NCI-H510A treated with DMSO at 0.1 percent for 48 hours (cell line): ENCODE results near the gene NUDT16L1.
A peak's percentile ranks its signal among the peaks of the same experiment; 100 is the strongest.
"Not testable (repeated sequence)": the region's sequence is repeated elsewhere in the genome, so short reads cannot be mapped to it uniquely, and the experiment has no call there.

ENCODE experiments used
- DNase-seq: peaks from one replicate; lab custom pipeline; 2025; lab: John Stamatoyannopoulos, UW

NUDT16L1 gene

DNA sequence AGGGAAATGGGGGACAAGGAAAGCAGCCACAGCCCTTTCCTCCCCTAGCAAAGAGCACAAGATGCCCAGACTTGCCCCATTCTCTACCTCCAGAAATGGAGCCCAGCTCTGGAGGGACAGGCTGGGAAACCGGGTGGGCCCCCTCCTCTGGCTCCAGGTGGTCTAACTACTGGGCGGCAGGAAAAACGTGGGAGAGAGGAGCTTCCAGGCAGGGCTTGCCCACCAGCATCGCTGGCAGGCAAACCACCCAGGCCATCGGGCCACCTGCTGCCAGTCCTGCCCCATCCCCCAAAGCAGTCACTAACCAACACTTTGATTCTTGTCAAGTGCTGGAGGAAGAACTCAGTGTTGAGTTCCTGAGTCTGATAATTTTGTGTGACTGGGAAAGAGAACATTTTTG, 25.1 kb downstream of the NUDT16L1 start:
- no peak for DNase-seq

DNA sequence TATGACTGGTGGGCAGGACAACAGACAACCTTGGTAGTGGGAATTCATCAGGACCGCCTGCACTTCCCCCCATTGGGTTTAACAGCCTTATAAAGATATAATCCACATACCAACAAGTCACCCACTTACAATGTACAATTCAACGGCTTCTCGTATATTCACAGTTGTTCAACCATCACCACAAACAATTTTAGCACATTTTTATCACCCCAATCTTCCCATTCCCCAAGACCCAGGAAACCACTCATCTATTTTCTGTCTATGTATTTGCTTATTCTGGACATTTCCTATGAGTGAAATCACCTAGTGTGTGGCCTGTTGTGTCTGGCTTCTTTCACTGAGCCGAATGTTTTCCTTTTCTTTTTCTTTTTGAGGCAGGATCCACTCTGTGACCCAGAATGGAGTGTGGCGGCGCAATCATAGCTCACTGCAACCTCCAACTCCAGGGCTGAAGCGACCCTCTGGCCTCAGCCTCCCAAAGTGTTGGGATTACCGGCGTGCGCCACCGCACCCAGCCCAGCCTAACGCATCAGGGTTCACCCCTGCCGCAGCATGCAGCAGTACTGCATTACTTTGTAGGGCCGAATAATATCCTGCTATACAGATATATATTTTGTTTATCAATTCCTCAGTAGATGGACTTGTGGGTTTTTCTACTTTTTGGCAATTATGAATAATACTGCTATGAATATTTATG, 29.9 kb downstream of the NUDT16L1 start:
- no peak for DNase-seq

DNA sequence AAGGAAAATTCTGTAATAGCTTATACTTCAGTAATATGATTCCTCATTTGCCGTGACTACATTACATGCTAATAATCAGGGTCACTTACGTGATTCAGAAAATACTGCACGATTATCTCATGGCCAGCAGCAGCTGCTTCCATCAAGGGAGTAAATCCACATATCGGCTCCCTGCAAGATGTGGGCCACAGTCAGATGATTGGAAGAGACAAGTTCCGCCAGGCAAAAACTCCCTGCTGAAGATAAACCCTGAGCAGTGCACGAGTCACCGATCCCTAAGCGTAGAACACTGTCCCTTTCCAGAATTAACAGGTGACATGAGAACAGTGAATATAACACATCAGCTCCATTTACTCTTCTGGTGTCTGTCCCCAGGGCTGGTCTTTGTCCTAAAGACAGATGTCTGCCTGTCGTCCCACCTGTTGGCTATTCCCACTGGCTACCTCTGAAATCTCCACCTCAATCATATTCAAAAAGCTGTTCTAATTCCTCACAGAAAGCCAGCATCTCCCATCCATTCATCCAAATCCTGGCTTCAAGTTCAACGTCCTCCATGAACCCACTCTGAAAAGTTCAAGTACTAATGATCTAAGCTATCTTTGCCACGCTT, 31.4 kb downstream of the NUDT16L1 start:
- DNase-seq, result no peak

DNA sequence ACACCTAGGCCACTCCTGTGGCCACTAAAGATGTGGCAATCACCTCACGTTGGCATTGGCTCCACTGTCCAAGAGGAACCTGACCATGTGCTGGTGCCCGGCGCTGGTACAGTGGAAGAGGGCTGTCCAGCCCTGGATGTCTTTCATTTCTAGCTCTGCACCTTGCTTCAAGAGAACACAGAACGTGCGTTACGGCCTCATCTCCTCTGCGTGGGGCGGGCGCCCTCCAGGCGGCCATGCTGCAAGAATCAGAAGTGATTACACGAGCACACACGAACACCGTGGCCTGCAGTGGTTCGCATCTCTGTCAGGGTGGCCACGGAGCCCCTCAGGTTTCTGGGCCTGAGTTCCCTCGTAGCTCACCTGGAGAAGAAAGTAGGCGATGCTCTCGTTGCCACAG, 33.3 kb downstream of the NUDT16L1 start:
- no peak for DNase-seq

DNA sequence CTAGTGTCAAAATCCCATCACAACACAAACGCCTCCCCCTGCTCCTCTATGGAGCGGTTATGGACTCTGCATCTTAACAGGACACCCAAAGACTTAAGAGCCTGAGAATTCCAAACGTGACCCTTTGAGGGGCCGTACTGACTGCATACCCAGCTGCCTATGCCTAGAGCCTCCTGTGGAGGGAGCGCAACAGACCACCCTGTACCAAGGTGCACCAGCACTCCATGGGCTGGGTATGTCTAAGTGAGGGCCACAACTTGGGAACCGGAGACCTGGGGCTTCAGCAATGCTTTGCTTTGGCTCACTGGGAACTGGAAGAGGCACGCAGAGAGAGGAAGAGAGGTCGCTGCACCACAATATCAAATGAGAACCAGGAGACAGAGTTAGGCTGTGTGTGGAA, 35.3 kb downstream of the NUDT16L1 start:
- DNase-seq, result no peak

DNA sequence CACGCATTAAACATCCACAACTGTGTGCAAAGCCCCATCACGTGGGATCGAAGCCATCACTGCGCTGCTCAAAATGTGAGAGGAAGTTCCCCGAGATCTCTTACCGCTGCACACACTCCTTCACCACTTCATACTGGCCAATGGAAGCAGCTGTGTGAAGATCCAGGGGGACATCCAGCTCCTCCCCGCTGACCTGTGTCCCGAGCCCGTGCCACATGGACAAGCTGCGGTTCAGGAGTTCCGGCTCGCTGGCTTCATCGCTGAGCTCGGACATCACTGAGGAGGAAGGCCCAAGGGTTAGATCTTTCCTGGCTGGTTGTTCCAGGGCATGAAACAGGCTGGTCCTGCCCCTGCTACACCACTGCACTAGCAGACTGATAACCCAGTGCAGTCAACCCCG, 36.5 kb downstream of the NUDT16L1 start:
- no peak for DNase-seq

DNA sequence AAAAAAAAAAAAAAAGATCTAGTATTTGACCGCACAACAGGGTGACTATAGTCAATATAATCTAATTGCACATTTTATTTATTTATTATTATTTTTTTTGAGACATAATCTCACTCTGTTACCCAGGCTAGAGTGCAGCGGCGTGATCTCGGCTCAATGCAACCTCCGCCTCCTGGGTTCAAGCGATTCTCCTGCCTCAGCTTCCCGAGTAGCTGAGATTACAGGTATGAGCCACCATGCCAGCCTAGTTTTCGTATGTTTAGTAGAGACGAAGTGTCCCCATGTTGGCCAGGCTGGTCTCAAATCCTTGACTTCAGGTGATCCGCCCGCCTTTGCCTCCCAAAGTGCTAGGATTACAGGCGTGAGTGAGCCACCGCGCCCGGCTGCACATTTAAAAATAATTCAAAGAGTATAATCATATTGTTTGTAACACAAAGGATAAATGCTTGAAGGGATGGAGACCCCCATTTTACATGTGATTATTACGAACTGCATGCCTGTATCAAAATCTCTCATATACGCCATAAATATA, 39.9 kb downstream of the NUDT16L1 start:
- no peak for DNase-seq

DNA sequence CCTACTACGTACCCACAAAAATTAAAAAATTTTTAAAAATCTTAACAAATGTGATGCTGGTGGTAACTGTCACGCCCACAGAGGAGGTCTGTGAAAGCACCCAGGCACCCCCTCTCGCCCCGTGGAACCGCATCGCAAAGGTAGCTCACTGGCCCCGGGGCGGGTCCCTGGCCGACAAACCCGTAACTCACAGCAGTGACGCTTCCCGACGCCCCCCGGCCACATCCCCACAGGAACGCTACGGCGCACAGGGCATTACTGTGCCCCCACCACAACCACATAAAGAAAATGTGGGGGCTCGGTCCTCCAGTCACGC, 40.3 kb downstream of the NUDT16L1 start:
- DNase-seq, result no peak

DNA sequence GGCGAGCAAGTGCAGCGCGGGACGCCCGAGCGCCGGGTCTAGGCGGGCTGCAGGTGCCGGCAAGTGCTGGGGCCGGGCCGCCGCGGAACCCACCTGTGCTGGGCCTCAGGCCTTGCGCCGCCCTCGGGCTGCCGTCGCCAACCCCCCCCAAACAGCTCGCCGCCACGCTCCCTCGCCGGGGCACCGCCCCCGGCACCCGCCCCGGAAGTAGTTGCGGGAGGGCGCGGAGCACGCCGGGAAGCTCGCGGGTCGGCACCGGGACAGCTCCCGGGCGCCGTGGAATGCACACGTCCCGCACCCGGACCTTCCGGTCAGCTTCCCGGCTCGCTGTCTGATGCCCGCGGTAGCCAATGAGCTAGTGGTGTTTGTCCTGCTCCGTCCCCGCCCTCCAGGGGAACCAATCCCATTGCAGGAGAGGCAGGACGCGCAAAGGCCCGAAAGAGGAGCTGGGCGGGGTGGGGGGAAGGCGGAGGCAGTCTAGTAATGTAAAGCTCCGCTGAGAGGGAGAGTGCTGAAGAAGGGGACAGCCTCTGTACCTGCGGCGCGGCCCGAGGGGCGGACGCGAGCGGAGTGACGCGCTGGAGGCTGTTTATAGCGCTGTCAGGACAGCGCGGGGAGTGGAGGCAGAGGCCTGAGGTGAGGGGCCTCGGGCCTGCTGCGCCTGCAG, 40.8 kb downstream of the NUDT16L1 start, which contains the start of the genes ANKS3 and DNAAF8:
Gene ANKS3 (minus strand): TSS at position 209 of the 667 bp plus-strand sequence. CDS start 4,122 bp downstream, outside the sequence.
Gene DNAAF8 (plus strand): TSS at position 475 of the 667 bp plus-strand sequence. CDS start 1,978 bp downstream, outside the sequence.
- DNase-seq, result peak; percentile 83

DNA sequence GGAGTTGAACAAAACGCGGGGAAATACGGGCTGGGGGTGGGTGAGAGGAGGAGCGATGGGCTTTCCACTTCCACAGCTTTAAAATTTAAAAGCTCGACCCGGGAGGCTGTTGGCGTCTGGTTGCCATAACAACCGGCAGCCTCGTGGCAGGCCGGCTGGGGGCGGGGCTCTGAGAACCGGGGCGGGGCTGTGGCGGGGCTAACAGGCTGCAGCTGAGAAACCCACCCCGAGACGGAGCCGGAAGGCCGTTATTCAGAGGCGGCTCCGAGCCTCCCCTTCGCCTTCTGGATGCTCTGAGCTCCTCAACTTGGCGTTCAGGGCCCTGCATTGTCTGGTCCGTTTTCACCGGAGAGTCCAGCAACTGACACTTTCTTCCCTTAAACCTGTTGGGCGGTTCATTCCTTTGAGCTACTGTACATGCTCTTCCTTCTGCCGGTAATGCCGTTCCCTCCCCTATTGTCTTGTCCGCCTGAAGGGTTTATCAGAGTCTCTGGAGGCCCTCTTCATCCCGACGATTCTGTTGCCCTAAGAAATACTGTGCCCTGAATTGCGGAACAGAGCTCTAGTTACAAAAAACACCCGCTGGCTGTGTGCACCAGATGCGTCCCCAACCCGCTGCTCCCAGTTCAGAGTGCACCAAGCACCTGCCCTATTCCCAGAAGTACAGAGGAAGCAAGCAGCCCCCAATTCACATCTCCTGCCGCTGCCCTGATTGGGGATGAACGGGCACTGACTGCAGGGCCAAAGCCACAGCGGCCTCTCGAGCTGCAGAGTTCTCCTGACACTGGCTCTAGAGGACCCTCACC, 41.6 kb downstream of the NUDT16L1 start:
- DNase-seq, result peak; percentile 16

DNA sequence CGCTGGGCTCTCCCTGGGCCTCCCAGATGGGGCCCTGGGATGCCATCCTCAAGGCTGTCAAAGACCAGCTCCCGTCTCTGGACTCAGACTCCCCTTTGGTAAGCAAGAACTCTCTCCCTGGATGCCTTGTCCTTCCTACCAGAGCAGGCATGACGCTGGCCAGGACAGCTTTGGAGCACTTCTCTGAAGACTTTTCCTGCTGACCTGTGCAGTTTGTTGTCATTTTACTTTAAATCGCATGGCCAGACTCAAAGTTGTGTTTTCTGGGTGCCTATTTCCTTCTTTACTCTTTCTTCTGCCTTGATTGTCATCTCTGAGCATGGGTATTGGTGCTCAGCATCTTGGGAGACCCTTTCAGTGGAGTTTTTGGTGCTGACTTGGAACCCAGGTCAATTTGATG, 43.2 kb downstream of the NUDT16L1 start:
- no peak for DNase-seq

DNA sequence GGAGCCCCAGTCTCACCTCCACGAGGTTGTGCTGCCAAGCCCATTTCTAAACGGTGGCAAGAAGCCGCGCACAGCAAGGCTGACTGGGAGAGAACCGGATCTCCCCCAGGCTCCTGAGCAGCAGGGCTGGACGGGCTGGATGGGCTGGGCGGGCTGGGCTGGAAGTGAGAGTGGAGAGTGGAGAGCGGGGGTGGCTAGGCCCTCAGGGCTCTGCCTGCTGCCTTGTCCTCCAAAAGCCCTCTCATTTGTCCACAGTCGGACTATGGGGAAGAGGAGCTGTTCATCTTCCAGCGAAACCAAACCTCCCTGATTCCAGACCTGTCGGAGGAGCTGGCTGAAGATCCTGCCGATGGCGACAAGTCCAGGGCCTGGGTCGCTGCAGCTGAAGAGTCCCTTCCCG, 44.2 kb downstream of the NUDT16L1 start:
- DNase-seq, result no peak

DNA sequence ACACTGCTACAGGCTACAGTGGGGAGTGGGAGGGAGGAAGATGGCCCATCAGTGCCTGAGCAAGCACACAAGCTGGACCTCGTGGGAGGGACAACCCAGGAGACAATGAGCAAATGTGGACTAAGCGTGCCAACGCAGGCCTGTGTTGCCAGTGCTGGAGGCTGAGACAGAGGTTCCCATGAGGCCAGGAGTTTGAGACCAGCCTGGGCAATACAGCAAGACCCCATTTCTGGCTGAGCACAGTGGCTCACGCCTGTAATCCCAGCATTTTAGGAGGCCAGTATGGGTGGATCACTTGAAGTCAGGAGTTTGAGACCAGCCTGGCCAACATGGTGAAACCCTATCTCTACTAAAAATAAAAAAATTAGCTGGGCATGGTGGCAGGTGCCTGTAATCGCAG, 45.0 kb downstream of the NUDT16L1 start:
- not testable (repeated sequence) for DNase-seq

DNA sequence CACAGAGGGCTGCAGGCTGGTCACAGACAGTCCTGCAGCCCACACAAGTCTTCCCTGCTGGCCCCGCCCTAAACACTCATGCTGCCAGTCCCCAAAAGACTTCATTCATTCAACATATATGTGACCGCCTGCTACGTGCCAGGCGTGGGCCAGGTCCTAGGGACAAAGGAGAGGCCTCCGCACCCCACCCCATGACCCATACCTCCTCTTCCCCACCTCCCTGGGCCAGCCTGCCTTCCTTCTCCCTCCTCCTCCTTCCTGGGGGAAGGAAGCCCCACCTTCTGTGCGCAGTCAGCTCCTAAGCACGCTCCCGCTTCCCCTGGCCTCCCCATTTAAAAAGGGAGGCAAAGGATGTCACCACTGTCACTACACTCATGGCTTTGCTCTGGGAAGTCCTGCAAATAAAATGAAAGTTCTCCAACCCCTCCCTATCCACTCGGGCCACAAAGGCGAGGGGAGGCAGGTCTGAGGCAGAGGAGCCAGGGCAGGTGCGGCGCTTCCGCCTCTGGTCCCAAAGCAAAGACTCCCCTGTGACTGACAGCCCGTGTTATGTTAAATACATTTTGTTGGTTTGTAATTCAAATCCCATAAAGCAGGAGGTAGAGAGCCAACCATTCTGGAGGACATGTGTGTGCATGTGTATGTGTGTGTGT, 50.0 kb downstream of the NUDT16L1 start:
- DNase-seq, result no peak

DNA sequence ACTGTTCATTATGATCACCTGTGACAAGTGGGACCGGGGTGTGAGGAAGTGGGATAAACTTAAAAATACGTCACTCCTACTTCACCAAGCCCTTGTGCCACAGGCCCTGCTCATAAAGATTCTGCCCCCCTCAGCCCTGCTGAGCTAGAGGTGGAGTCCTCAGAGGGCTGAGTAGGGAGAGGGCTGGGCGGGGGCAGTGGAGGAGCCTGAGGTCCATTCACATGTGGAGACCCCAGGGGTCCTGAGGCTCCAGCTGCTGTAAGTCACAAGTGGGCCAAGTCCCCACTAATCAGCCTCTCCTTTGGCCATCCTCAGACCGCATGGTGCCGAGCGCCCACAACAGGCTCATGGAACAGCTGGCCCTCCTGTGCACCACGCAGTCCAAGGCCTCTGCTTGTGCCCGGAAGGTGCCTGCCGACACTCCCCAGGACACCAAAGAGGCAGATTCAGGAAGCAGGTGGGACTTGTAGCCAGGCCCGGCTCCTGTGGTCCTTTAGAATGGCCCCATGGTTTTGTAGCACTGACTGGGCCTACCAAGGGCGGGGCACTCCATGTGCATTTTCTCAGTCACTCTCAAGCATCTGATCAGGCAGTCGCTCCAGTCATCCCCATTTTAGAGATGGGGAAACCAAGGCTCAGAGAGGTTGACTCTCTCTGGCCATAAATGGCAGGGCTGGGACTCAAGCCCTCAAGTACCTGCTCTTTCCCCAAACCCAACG, 51.4 kb downstream of the NUDT16L1 start:
- DNase-seq, result no peak

DNA sequence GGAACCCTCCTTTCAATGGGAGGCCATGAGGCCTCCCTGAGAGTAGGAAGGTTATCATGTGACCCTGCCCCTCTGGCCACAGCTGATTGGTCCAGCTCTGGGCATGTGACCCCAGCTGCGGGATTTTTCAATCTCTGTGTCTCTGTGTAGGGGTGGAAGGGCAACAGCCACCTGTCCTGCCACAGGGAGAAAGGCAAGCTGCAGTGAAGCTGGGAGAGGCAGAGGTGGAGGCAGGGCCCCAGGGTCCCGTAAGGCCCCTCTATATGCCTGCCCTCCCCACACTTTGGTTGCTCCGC, 51.9 kb downstream of the NUDT16L1 start:
- DNase-seq, result no peak
